ENCODE measurements around the gene ODAD3. TPM values are rescaled to one million over a fixed set of nuclear protein-coding genes. Genes with fewer than 3 reads are reported as not detected.

ODAD3 gene
- total and polyA plus RNA-seq, 10 of the 15 experiments (the other 5 are each of a cell fraction or from before 2014, with no cell fraction given) = 0.11 to 0.39 (median 0.28) TPM; not detected in 7

Small RNA genes within 50 kb of the gene (small RNA-seq; reads per million reads assigned to genes)
- not detected for gene RF00019

Other genes starting within 250 kb of the ODAD3 start
Only the 7 nearest of the 19 such genes appear.
- 0.76 and 0.85 TPM in 2 replicates for gene PLPPR2, start 79.7 kb downstream of the ODAD3 start, total RNA-seq (2014; rRNA removed)
- 0.23 and 0.31 TPM in 2 replicates for gene PLPPR2, start 79.7 kb downstream of the ODAD3 start, total RNA-seq (2014; rRNA removed; fragmentation: Illumina TruSeq; extraction: Trizol)
- gene PLPPR2, start 79.7 kb downstream of the ODAD3 start, total RNA-seq (2021) = 1.7 and 2.5 TPM in 2 replicates
- gene PLPPR2, start 79.7 kb downstream of the ODAD3 start, polyA plus RNA-seq (2011; rRNA removed) = 0.22 and 0.27 TPM in 2 replicates
- 0.43 and 0.56 TPM in 2 replicates for gene PLPPR2, start 79.7 kb downstream of the ODAD3 start, polyA plus RNA-seq (2014; fragmentation: Illumina TruSeq; extraction: Trizol)
- gene PLPPR2, start 79.7 kb downstream of the ODAD3 start, polyA plus RNA-seq (2014; fragmentation: Nextera tagmentation; extraction: Ambion mirVana) = under 1 TPM; 0.09 to 0.21 TPM
- gene PLPPR2, start 79.7 kb downstream of the ODAD3 start, polyA plus RNA-seq (2014; rRNA removed) = 1.8 and 2.8 TPM in 2 replicates
- 1 to 10 TPM; 1.5 to 2.1 TPM for gene PLPPR2, start 79.7 kb downstream of the ODAD3 start, polyA plus RNA-seq (2016; fragmentation: Nextera tagmentation; extraction: Ambion mirVana)
- gene SWSAP1, start 60.5 kb downstream of the ODAD3 start, total RNA-seq (2014; rRNA removed) = 2.8 and 3.1 TPM in 2 replicates
- 1.5 and 2.1 TPM in 2 replicates for gene SWSAP1, start 60.5 kb downstream of the ODAD3 start, total RNA-seq (2014; rRNA removed; fragmentation: Illumina TruSeq; extraction: Trizol)
- 2.6 and 3.0 TPM in 2 replicates for gene SWSAP1, start 60.5 kb downstream of the ODAD3 start, total RNA-seq (2021)
- 1.2 and 2.3 TPM in 2 replicates for gene SWSAP1, start 60.5 kb downstream of the ODAD3 start, polyA plus RNA-seq (2011; rRNA removed)
- gene SWSAP1, start 60.5 kb downstream of the ODAD3 start, polyA plus RNA-seq (2014; fragmentation: Illumina TruSeq; extraction: Trizol) = 0.35 and 1.6 TPM in 2 replicates
- gene SWSAP1, start 60.5 kb downstream of the ODAD3 start, polyA plus RNA-seq (2014; fragmentation: Nextera tagmentation; extraction: Ambion mirVana) = 1 to 10 TPM in 1 of 2 experiments, under 1 TPM in 1; 0.18 to 1.0 TPM
- gene SWSAP1, start 60.5 kb downstream of the ODAD3 start, polyA plus RNA-seq (2014; rRNA removed) = 3.7 and 4.7 TPM in 2 replicates
- gene SWSAP1, start 60.5 kb downstream of the ODAD3 start, polyA plus RNA-seq (2016; fragmentation: Nextera tagmentation; extraction: Ambion mirVana) = 1 to 10 TPM; 5.3 to 6.5 TPM
- 3.0 and 3.8 TPM in 2 replicates for gene EPOR, start 50.8 kb downstream of the ODAD3 start, total RNA-seq (2014; rRNA removed)
- 1.2 and 1.4 TPM in 2 replicates for gene EPOR, start 50.8 kb downstream of the ODAD3 start, total RNA-seq (2014; rRNA removed; fragmentation: Illumina TruSeq; extraction: Trizol)
- gene EPOR, start 50.8 kb downstream of the ODAD3 start, total RNA-seq (2021) = 2.9 and 3.3 TPM in 2 replicates
- gene EPOR, start 50.8 kb downstream of the ODAD3 start, polyA plus RNA-seq (2011; rRNA removed) = 1.8 and 2.8 TPM in 2 replicates
- 0.65 and 1.4 TPM in 2 replicates for gene EPOR, start 50.8 kb downstream of the ODAD3 start, polyA plus RNA-seq (2014; fragmentation: Illumina TruSeq; extraction: Trizol)
- under 1 TPM; 0.66 to 0.74 TPM for gene EPOR, start 50.8 kb downstream of the ODAD3 start, polyA plus RNA-seq (2014; fragmentation: Nextera tagmentation; extraction: Ambion mirVana)
- 4.4 and 6.0 TPM in 2 replicates for gene EPOR, start 50.8 kb downstream of the ODAD3 start, polyA plus RNA-seq (2014; rRNA removed)
- 10 to 100 TPM in 1 of 2 experiments, 1 to 10 TPM in 1; 6.7 to 10.1 TPM for gene EPOR, start 50.8 kb downstream of the ODAD3 start, polyA plus RNA-seq (2016; fragmentation: Nextera tagmentation; extraction: Ambion mirVana)
- not detected in 2 replicates for gene RGL3, start 15.8 kb downstream of the ODAD3 start, total RNA-seq (2014; rRNA removed)
- not detected in 2 replicates for gene RGL3, start 15.8 kb downstream of the ODAD3 start, total RNA-seq (2014; rRNA removed; fragmentation: Illumina TruSeq; extraction: Trizol)
- not detected in 2 replicates for gene RGL3, start 15.8 kb downstream of the ODAD3 start, total RNA-seq (2021)
- gene RGL3, start 15.8 kb downstream of the ODAD3 start, polyA plus RNA-seq (2011; rRNA removed) = not detected in 2 replicates
- gene RGL3, start 15.8 kb downstream of the ODAD3 start, polyA plus RNA-seq (2014; fragmentation: Illumina TruSeq; extraction: Trizol) = not detected in 2 replicates
- gene RGL3, start 15.8 kb downstream of the ODAD3 start, polyA plus RNA-seq (2014; fragmentation: Nextera tagmentation; extraction: Ambion mirVana) = not detected
- not detected in 2 replicates for gene RGL3, start 15.8 kb downstream of the ODAD3 start, polyA plus RNA-seq (2014; rRNA removed)
- not detected for gene RGL3, start 15.8 kb downstream of the ODAD3 start, polyA plus RNA-seq (2016; fragmentation: Nextera tagmentation; extraction: Ambion mirVana)
- 95.5 and 99.3 TPM in 2 replicates for gene PRKCSH, start 514 bp upstream of the ODAD3 start, total RNA-seq (2014; rRNA removed)
- gene PRKCSH, start 514 bp upstream of the ODAD3 start, total RNA-seq (2014; rRNA removed; fragmentation: Illumina TruSeq; extraction: Trizol) = 37.9 and 40.5 TPM in 2 replicates
- 271 and 280 TPM in 2 replicates for gene PRKCSH, start 514 bp upstream of the ODAD3 start, total RNA-seq (2021)
- 31.5 and 42.0 TPM in 2 replicates for gene PRKCSH, start 514 bp upstream of the ODAD3 start, polyA plus RNA-seq (2011; rRNA removed)
- gene PRKCSH, start 514 bp upstream of the ODAD3 start, polyA plus RNA-seq (2014; fragmentation: Illumina TruSeq; extraction: Trizol) = 60.5 and 97.4 TPM in 2 replicates
- gene PRKCSH, start 514 bp upstream of the ODAD3 start, polyA plus RNA-seq (2014; fragmentation: Nextera tagmentation; extraction: Ambion mirVana) = 1 to 10 TPM; 1.1 to 5.2 TPM
- gene PRKCSH, start 514 bp upstream of the ODAD3 start, polyA plus RNA-seq (2014; rRNA removed) = 110 and 125 TPM in 2 replicates
- gene PRKCSH, start 514 bp upstream of the ODAD3 start, polyA plus RNA-seq (2016; fragmentation: Nextera tagmentation; extraction: Ambion mirVana) = 10 to 100 TPM; 42.0 to 46.1 TPM
- gene ELAVL3, start 45.9 kb upstream of the ODAD3 start, total RNA-seq (2014; rRNA removed) = under 0.01 TPM in 1 of 2 replicates, not detected in the other
- not detected in 2 replicates for gene ELAVL3, start 45.9 kb upstream of the ODAD3 start, total RNA-seq (2014; rRNA removed; fragmentation: Illumina TruSeq; extraction: Trizol)
- gene ELAVL3, start 45.9 kb upstream of the ODAD3 start, total RNA-seq (2021) = not detected in 2 replicates
- not detected in 2 replicates for gene ELAVL3, start 45.9 kb upstream of the ODAD3 start, polyA plus RNA-seq (2011; rRNA removed)
- gene ELAVL3, start 45.9 kb upstream of the ODAD3 start, polyA plus RNA-seq (2014; fragmentation: Illumina TruSeq; extraction: Trizol) = 0.01 TPM in 1 of 2 replicates, not detected in the other
- not detected for gene ELAVL3, start 45.9 kb upstream of the ODAD3 start, polyA plus RNA-seq (2014; fragmentation: Nextera tagmentation; extraction: Ambion mirVana)
- gene ELAVL3, start 45.9 kb upstream of the ODAD3 start, polyA plus RNA-seq (2014; rRNA removed) = 0.06 TPM in 1 of 2 replicates, not detected in the other
- gene ELAVL3, start 45.9 kb upstream of the ODAD3 start, polyA plus RNA-seq (2016; fragmentation: Nextera tagmentation; extraction: Ambion mirVana) = under 1 TPM in 1 of 2 experiments, not detected in 1; 0.05 TPM
- 6.8 and 7.2 TPM in 2 replicates for gene ZNF653, start 70.7 kb upstream of the ODAD3 start, total RNA-seq (2014; rRNA removed)
- gene ZNF653, start 70.7 kb upstream of the ODAD3 start, total RNA-seq (2014; rRNA removed; fragmentation: Illumina TruSeq; extraction: Trizol) = 4.3 and 5.2 TPM in 2 replicates
- gene ZNF653, start 70.7 kb upstream of the ODAD3 start, total RNA-seq (2021) = 9.5 and 10.0 TPM in 2 replicates
- 9.5 and 13.2 TPM in 2 replicates for gene ZNF653, start 70.7 kb upstream of the ODAD3 start, polyA plus RNA-seq (2011; rRNA removed)
- 1.8 and 6.2 TPM in 2 replicates for gene ZNF653, start 70.7 kb upstream of the ODAD3 start, polyA plus RNA-seq (2014; fragmentation: Illumina TruSeq; extraction: Trizol)
- not detected for gene ZNF653, start 70.7 kb upstream of the ODAD3 start, polyA plus RNA-seq (2014; fragmentation: Nextera tagmentation; extraction: Ambion mirVana)
- gene ZNF653, start 70.7 kb upstream of the ODAD3 start, polyA plus RNA-seq (2014; rRNA removed) = 8.1 and 11.2 TPM in 2 replicates
- gene ZNF653, start 70.7 kb upstream of the ODAD3 start, polyA plus RNA-seq (2016; fragmentation: Nextera tagmentation; extraction: Ambion mirVana) = 1 to 10 TPM; 2.2 to 2.8 TPM

Measured in GM12878 (cell line).